NCI-H2196 treated with DMSO at 0.1 percent for 48 hours (cell line): ENCODE data around the gene G0S2.

ENCODE experiments used
- DNase-seq: peaks from one replicate; lab custom pipeline; 2025; ENCODE audit not compliant: unreplicated experiment; lab: John Stamatoyannopoulos, UW

Gene G0S2

DNA sequence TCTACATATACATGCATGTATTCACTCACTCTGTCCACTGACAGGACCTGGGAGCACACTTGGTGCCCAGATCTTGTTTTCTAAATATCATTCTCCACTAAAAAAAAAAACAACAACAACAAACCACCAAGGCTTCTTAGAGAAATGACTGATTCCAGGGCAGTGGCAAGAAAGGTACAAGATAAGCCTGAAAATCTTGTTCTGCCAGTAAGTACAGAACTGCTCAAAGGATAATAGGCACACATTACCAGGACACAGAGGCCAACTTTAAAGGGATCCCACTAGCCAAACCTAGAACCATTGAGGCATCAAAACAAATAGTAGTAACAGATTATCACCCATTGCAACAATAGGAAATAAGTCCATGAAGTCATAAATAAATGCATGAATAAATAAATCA, 40.1 kb downstream of the G0S2 start:
- no peak for DNase-seq

GRCh38 chr1:209717818-209718217, 42.6 kb downstream of the G0S2 start:
- no peak for DNase-seq

GRCh38 chr1:209720326-209720725, 45.1 kb downstream of the G0S2 start:
- DNase-seq: no peak

DNA sequence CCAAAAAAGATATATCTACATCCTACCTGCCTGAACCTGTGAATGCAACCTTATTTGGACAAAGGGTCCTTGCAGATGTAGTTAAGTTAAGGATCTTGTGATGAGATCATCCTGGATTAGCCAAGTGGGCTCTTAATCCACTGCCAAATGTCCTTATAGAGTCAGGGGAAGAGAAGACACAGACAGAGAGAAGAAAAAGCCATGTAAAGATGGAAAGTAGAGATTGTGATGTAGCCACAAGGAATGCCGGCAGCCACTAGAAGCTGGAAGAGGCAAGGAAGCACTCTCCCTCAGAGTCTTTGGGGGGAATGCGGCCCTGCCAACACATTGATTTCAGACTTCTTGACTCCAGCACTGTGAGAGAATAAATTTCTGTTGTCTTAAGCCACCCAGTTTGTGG, 45.6 kb downstream of the G0S2 start:
- DNase-seq: no peak

- DNase-seq: no peak
Measured at GRCh38 chr1:209721323-209721722, 46.1 kb downstream of the G0S2 start.

GRCh38 chr1:209723265-209723664, 48.1 kb downstream of the G0S2 start:
- no peak for DNase-seq

GRCh38 chr1:209723756-209724693, 48.8 kb downstream of the G0S2 start:
- no peak for DNase-seq
